ENCODE data around the gene SCART1. TPM values are rescaled to one million over a fixed set of nuclear protein-coding genes. Genes with fewer than 3 reads are reported as not detected.

The SCART1 gene
- total and polyA plus RNA-seq, 2 donors = 0.86 to 3.3 TPM

DNA sequence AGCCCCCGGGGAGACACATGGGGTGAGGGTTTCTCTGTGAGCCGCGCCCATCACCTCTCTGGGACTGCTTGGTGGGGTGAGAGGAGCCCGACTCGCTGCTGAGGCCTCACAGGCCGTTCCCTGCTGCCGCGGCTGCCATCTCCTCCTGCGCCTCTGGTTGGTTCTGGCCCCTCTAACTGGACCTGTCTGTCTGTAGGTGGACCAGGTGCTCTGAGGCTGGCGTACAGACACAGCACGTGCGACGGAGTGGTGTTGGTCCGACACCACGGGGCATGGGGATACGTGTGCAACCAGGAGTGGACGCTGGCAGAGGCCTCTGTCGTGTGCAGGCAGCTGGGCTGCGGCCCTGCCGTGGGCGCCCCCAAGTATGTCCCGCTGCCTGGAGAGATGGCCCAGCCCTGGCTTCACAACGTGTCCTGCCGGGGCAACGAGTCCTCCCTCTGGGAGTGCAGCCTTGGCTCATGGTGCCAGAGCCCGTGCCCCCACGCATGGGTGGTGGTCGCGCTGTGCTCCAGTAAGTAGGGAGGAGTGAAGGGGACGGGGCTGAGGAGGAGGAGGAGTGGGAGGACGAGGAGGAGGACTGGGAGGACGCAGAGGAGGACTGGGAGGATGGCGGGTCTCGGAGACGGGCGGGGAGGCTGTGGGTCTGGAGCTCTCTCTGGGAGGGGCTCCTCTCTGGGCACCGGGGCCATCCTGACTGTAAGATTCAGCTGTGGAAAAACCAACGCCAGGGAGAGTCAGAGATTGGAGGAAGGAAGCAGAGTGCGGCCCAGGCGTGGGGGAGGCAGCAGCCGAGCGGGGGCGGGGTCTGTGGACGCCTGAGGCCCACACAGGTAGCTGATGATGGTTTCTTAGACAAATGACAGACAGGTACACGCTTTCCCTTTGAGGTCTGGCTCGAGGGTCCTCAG is 2.6 kb downstream of the SCART1 start:
- WGBS = 89% methylated on average over 46 of the region's 46 CpGs
- no peak for DNase-seq (ENCODE audit: extremely low spot score)
- Histone ChIP-seq H3K27ac (ENCODE audit: low read depth) (no peak overlapping the region), H3K36me3 (ENCODE audit: insufficient read depth) (no peaks in the 10 kb centered on the region), H3K4me3 (ENCODE audit: low read depth, low read length) (no peak overlapping the region), H3K4me1 (ENCODE audit: insufficient read depth) (no peaks in the 10 kb centered on the region)

DNA sequence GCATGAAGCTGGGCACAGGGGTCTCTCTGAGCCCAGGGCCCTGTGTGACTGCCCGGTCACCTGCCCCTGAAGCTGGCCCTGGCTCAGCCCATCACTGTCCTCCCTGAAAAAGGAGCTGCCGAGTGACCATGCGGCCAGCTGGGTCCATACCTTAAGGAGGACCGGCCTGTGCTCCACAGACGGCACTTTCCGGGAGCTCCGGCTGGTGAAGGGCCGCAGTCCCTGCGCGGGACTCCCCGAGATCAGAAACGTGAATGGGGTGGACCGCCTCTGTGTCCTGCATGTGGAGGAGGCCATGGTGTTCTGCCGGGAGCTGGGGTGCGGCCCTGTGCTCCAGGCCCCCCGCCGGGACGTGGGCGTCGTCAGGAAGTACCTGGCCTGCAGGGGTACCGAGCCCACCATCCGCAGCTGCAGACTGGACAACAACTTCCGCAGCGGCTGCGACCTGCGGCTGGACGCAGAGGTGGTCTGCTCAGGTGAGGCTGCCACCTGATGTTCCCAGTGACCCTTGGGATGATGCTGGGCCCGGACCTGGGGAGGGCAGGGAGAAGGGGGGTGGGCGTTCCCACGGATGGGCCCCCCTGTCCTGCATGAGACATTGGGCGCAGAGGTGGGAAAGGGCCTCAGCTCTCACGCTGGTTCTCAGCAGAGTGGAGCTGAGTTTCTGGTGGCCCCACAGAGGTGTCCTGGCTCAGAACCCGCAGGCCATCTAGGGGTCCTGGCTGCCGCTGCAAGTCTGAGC is 3.5 kb downstream of the SCART1 start:
- Histone ChIP-seq H3K4me3 (ENCODE audit: low read depth, low read length) (no peak overlapping the region), H3K27ac (ENCODE audit: low read depth) (no peak overlapping the region), H3K4me1 (ENCODE audit: insufficient read depth) (no peaks in the 10 kb centered on the region), H3K36me3 (ENCODE audit: insufficient read depth) (no peaks in the 10 kb centered on the region)
- 91% methylated on average over 34 of the region's 34 CpGs for WGBS
- no peak for DNase-seq (ENCODE audit: extremely low spot score)

DNA sequence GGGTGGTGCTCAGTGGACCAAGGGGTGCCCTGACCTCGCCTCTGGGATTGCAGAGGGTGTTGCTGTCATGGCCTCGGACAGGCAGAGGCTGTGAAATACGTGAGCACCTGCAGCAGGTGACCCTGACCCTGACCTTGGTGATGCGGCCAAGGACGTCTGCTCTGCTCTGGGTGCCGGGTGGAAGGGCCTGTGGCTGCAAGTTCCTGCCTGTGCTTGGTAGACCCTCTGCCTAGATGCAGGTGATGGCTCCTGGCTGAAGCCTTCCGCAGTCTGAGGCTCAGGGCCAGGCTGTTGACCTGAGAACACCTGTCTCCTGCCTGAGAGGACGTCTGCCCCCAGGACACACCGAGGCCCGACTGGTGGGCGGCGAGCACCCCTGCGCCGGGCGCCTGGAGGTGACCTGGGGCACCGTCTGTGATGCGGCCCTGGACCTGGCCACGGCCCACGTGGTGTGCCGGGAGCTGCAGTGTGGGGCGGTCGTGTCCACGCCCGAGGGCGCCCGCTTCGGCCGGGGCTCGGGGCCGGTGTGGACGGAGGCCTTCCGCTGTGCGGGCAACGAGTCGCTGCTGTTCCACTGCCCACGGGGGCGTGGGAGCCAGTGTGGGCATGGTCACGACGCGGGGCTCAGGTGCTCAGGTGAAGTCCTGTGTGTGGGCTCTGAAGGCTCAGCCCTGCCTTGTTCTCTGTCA is 4.4 kb downstream of the SCART1 start:
- Histone ChIP-seq H3K4me3 (ENCODE audit: low read depth, low read length) (no peak overlapping the region), H3K4me1 (ENCODE audit: insufficient read depth) (no peaks in the 10 kb centered on the region), H3K27ac (ENCODE audit: low read depth) (no peak overlapping the region), H3K36me3 (ENCODE audit: insufficient read depth) (no peaks in the 10 kb centered on the region)
- WGBS = 95% methylated on average over 40 of the region's 40 CpGs
- no peak for DNase-seq (ENCODE audit: extremely low spot score)

DNA sequence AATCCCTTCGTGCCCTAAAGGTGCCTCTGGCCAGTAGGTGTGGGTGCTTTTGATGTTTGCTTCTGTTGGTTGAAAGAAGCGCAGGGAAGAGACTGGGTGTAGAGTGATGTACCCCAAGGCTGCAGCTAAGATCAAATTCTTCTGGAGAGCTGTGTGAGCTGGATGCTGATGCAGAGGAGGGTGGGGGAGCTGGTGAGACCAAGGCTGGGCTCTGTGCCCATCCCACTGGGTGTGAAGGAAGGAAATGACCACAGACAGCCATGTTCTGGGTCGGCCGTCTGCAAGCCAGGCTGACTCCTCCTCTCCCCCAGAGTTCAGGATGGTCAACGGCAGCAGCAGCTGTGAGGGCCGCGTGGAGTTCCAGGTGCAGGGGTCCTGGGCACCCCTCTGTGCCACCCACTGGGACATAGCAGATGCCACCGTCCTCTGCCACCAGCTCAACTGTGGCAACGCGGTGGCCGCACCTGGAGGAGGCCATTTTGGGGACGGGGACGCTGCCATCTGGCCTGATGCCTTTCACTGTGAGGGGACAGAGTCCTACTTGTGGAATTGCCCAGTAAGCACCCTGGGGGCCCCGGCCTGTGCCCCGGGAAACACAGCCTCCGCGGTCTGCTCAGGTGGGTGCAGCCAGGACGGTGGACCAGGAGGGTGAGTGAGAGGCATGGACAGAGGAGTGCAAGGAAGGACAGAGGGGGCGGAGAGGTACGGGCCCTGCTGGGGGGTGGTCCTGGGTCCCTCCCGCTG is 5.1 kb downstream of the SCART1 start:
- 89% methylated on average over 21 of the region's 21 CpGs for whole genome bisulfite sequencing
- DNase-seq (ENCODE audit: extremely low spot score) = no peak

DNA sequence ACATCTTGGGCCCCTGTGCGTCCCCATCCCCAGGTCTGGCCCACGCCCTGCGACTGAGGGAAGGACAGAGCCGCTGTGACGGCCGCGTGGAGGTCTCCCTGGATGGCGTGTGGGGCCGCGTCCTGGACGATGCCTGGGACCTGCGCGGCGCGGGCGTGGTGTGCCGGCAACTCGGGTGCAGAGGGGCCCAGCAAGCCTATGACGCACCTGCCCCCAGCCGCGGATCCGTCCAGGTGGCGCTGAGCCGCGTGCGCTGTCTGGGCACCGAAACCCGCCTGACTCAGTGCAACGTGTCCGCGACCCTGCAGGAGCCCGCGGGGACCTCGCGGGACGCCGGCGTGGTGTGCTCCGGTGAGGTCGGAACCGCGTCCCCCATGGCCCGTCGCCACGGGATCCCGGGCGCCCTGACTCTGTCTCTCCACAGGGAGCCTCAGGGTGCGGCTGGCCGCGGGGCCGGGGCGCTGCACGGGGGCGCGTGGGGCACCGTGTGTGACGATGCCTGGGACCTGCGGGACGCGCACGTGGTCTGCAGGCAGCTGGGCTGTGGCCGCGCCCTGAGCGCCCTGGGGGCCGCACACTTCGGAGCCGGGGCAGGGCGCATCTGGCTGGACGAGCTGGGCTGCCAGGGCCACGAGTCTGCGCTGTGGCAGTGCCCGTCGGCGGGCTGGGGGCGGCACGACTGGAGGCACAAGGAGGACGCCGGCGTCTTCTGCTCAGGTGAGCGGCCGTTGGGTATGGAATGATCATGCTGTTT is 5.9 kb downstream of the SCART1 start:
- WGBS = 61% methylated on average over 81 of the region's 81 CpGs
- Histone ChIP-seq H3K27ac (ENCODE audit: low read depth) (no peak overlapping the region), H3K36me3 (ENCODE audit: insufficient read depth) (no peaks in the 10 kb centered on the region), H3K4me1 (ENCODE audit: insufficient read depth) (no peaks in the 10 kb centered on the region), H3K4me3 (ENCODE audit: low read depth, low read length) (no peak overlapping the region)
- DNase-seq (ENCODE audit: extremely low spot score) = no peak

More for the DNA sequence above, 5.1 kb downstream of the SCART1 start:
- H3K4me1 ChIP-seq (ENCODE audit: insufficient read depth) = no peaks in the 10 kb centered on the region
- no peaks in the 10 kb centered on the region for H3K36me3 ChIP-seq (ENCODE audit: insufficient read depth)
- H3K4me3 ChIP-seq (ENCODE audit: low read depth, low read length) = no peak overlapping the region
- no peak overlapping the region for H3K27ac ChIP-seq (ENCODE audit: low read depth)

DNA sequence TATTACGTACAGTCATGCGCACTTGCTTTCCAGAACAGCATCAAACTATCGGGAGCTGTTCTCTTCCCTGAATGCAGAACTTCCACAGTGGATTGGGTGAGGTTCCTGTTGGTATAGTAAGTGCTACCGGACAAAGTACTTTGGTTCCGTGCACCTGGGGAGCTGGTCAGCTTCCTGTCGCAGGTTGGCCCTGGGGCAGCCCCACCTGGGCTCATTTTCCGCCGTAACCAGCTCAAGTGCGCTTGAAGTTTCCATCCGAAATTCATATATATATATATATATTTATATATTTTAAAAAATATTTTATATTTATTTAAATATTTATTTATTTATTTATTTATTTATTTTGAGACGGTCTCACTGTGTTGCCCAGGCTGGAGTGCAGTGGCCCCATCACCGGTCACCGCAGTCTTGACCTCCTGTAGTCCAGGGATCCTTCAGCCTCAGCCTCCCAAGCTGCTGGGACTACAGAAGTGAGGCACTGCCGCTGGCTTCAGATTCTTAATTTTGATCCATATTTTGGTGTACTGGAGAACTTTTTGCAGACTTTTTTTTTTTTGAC is 6.5 kb downstream of the SCART1 start:
- H3K4me3 ChIP-seq (ENCODE audit: low read depth, low read length) = no peak overlapping the region
- no peak overlapping the region for H3K27ac ChIP-seq (ENCODE audit: low read depth)
- H3K4me1 ChIP-seq (ENCODE audit: insufficient read depth) = no peaks in the 10 kb centered on the region
- no peaks in the 10 kb centered on the region for H3K36me3 ChIP-seq (ENCODE audit: insufficient read depth)
- DNase-seq (ENCODE audit: extremely low spot score) = no peak
- WGBS = 95% methylated on average over 14 of the region's 14 CpGs

DNA sequence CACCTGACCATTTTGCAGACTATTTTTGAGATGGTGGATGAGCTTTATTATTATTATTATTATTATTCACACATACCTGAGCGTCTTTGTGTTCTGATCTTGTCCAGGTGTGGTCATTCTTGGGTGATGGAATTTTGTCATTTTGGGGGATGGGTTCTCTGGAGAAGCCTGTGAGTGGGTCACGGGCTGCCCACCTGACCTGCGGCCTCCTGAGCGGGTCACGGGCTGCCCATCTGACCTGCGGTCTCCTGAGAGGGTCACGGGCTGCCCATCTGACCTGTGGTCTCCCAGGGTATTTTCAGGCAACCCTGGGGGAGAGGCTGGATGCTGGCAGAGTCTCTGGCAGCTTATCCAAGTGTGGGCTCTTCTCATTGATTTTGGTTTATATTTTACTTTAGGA is 7.3 kb downstream of the SCART1 start:
- WGBS = 96% methylated on average over 7 of the region's 7 CpGs
- no peak overlapping the region for H3K4me3 ChIP-seq (ENCODE audit: low read depth, low read length)
- DNase-seq (ENCODE audit: extremely low spot score) = no peak
- H3K27ac ChIP-seq (ENCODE audit: low read depth) = no peak overlapping the region
- H3K36me3 ChIP-seq (ENCODE audit: insufficient read depth) = no peaks in the 10 kb centered on the region
- no peaks in the 10 kb centered on the region for H3K4me1 ChIP-seq (ENCODE audit: insufficient read depth)

DNA sequence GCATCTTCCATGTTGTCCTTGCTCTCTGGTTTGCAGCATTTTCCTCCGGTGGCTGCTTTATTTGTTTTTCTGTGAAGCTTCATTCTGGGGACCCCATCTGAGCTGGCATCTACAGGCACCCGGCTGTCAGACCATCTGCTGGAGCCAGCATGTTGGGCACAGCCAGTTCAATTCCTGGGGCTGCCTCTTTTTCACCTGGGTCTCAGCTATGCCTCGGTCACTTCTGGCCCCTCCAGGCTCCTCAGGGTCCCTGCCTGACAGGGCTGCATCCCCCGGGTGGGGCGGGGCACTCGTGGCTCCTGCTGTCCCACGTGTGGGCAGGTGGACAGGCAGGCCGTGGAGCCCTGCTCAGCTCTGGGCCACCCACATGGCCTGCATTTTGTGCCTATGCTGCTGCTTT is 8.1 kb downstream of the SCART1 start:
- H3K4me1 ChIP-seq (ENCODE audit: insufficient read depth) = no peaks in the 10 kb centered on the region
- WGBS = 75% methylated on average over 8 of the region's 8 CpGs
- no peak for DNase-seq (ENCODE audit: extremely low spot score)
- no peak overlapping the region for H3K27ac ChIP-seq (ENCODE audit: low read depth)
- H3K36me3 ChIP-seq (ENCODE audit: insufficient read depth) = no peaks in the 10 kb centered on the region
- H3K4me3 ChIP-seq (ENCODE audit: low read depth, low read length) = no peak overlapping the region

DNA sequence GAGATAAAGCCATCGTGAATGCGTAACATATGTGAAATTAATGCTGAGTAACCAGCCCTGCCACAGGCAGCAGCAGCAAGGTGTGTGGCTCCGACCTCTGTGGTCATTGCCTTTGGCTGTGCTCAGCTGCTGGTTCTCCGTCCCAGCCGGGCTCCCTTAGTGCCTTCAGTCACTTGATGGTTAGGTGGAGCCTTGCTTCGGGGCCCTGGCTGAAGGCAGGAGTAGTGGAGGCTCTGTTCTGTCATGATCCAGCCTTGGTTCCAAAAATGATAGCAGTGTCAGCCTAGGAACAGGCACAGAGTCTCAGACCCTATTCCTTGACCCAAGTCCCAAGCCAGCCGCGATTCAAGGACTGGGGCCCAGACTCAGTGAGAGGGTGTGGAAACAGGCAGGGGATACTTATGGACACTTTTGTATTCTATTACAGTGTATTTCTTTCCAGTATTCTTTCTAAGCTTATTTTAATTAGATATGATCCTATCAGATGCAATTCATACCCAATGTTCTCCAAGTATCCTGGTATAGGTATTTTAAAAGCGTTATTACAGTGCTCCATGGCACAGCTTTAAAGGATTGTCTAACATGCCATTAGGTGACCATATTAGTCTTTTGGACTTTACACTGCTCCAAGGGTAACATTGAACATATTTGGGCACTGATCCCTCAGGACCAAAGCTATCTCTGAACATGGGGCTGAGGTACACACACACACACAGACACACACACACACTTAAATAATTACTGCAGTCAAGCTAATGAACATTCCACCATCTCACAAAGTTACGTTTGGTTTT is 9.0 kb downstream of the SCART1 start:
- 91% methylated on average over 10 of the region's 10 CpGs for WGBS
- Histone ChIP-seq H3K4me3 (ENCODE audit: low read depth, low read length) (no peak overlapping the region), H3K27ac (ENCODE audit: low read depth) (no peak overlapping the region), H3K4me1 (ENCODE audit: insufficient read depth) (no peaks in the 10 kb centered on the region), H3K36me3 (ENCODE audit: insufficient read depth) (no peaks in the 10 kb centered on the region)
- no peak for DNase-seq (ENCODE audit: extremely low spot score)

DNA sequence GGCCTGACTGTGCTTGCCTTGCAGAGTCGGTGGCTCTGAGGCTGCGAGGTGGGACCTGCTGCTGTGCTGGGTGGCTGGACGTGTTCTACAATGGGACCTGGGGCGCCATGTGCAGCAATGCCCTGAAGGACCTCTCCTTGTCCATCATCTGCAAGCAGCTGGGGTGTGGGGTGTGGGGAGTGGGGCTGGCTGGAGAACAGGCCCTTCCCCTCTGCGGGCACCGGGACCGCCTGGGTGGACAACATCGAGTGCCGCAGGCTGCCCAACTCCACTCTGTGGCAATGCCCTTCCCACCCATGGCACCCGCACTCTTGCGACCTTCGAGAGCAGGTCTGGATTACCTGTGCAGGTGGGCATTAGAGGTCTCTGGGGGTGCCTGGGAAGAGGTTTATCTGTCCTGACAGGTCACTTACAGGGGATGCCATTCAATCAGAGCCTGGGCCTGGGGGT is 10.9 kb downstream of the SCART1 start:
- Histone ChIP-seq H3K4me3 (ENCODE audit: low read depth, low read length) (no peak overlapping the region), H3K27ac (ENCODE audit: low read depth) (no peak overlapping the region), H3K4me1 (ENCODE audit: insufficient read depth) (no peaks in the 10 kb centered on the region), H3K36me3 (ENCODE audit: insufficient read depth) (no peaks in the 10 kb centered on the region)
- DNase-seq (ENCODE audit: extremely low spot score) = no peak
- WGBS = 95% methylated on average over 12 of the region's 12 CpGs

DNA sequence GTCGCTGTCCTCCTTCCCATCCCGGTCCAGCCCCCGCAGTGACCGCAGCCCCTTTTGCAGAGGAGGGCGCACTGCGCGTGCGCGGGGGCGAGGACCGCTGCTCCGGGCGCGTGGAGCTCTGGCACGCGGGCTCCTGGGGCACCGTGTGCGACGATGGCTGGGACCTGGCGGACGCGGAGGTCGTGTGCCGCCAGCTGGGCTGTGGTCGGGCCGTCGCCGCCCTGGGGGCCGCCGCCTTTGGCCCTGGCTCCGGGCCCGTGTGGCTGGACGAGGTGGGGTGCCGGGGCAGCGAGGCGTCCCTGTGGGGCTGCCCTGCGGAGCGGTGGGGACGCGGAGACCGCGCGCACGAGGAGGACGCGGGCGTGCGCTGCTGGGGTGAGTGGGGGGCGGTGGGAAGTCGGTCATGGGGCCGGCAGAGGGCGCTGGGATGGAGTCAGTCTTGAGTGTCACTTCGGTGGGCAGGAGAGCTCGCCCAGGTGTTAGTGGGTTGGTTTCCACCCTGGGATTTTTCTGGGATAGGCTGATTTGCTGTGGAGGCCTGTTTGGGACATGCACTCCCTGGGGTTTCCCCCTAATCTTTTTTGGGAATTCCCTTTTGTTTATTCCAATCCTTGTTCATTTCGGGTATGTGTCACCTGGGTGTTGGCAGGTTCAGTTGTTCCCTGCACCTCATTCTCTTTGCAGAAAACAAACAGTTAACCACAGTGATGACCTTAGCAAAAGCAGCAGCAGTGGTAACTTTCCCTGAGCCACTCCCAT is 11.6 kb downstream of the SCART1 start:
- DNase-seq (ENCODE audit: extremely low spot score) = no peak
- Histone ChIP-seq H3K4me3 (ENCODE audit: low read depth, low read length) (no peak overlapping the region), H3K27ac (ENCODE audit: low read depth) (no peak overlapping the region), H3K4me1 (ENCODE audit: insufficient read depth) (no peaks in the 10 kb centered on the region), H3K36me3 (ENCODE audit: insufficient read depth) (no peaks in the 10 kb centered on the region)
- WGBS = 28% methylated on average over 55 of the region's 55 CpGs

All from urinary bladder (tissue), 4 donors.